ENCODE data around the gene TIGD3. TPM values are rescaled to one million over a fixed set of nuclear protein-coding genes. Genes with fewer than 3 reads are reported as not detected.

TIGD3 gene
- total and polyA plus RNA-seq, 2 of the 13 experiments (the other 11 are each of a cell fraction or from before 2014, with no cell fraction given), result 0.49 to 4.9 TPM

GRCh38 chr11:65386307-65387140 is 32.0 kb downstream of the TIGD3 start, which contains the start of gene FRMD8 (continued):
- peak; percentile 58; the same call in 1 of the 2 replicates for TF ChIP-seq ZBTB39 (CRISPR knock-in tag; IDR thresholded peaks at IDR 0.05)
- TF ChIP-seq POGK (CRISPR knock-in tag; conservative IDR thresholded peaks at IDR 0.05), result peak; percentile 77
- TF ChIP-seq ZHX1 (CRISPR knock-in tag; IDR thresholded peaks at IDR 0.05; ENCODE audit: low read depth), result no peak; the same call in 1 of the 2 replicates
- TF ChIP-seq FOXK1 (CRISPR knock-in tag; IDR thresholded peaks at IDR 0.05; ENCODE audit: borderline replicate concordance, low read depth), result no peak
- TF ChIP-seq JDP2 (CRISPR knock-in tag; IDR thresholded peaks at IDR 0.05; ENCODE audit: borderline replicate concordance), result no peak
- TF ChIP-seq IRX3 (CRISPR knock-in tag; IDR thresholded peaks at IDR 0.05; ENCODE audit: borderline replicate concordance, low read depth), result no peak
- TF ChIP-seq FOXP4 (CRISPR knock-in tag; IDR thresholded peaks at IDR 0.05), result no peak; the same call in 1 of the 2 replicates
- TF ChIP-seq ZNF572 (CRISPR knock-in tag; IDR thresholded peaks at IDR 0.05), result peak; percentile 73; the same call in 1 of the 2 replicates
- TF ChIP-seq GTF2F1 (IDR thresholded peaks at IDR 0.05; ENCODE audit: low read length), result no peak
- no peak for TF ChIP-seq BRCA1 (CRISPR knock-in tag; IDR thresholded peaks at IDR 0.05)
- TF ChIP-seq HOMEZ (CRISPR knock-in tag; IDR thresholded peaks at IDR 0.05; ENCODE audit: low read depth), result no peak
- TF ChIP-seq SETDB1 (CRISPR knock-in tag; IDR thresholded peaks at IDR 0.05; ENCODE audit: borderline replicate concordance), result no peak
- TF ChIP-seq NR2C2 (CRISPR knock-in tag; IDR thresholded peaks at IDR 0.05; ENCODE audit: borderline replicate concordance), result peak; percentile 32; the same call in 1 of the 2 replicates
- peak; percentile 75 for TF ChIP-seq NFYC (CRISPR knock-in tag; IDR thresholded peaks at IDR 0.05)
- TF ChIP-seq ZBTB42 (CRISPR knock-in tag; IDR thresholded peaks at IDR 0.05), result peak; percentile 70; the same call in 1 of the 2 replicates
- no peak for TF ChIP-seq ZFYVE20 (CRISPR knock-in tag; IDR thresholded peaks at IDR 0.05; ENCODE audit: borderline replicate concordance, low read depth)
- TF ChIP-seq RORA (CRISPR knock-in tag; IDR thresholded peaks at IDR 0.05), result no peak
- TF ChIP-seq XBP1 (CRISPR knock-in tag; IDR thresholded peaks at IDR 0.05), result no peak
